Activated CD4-positive, alpha-beta T cell treated with anti-CD3 and anti-CD28 coated beads, Interleukin-2, Interleukin-6, amounts not matched to agents 100 ng/mL and 50 ng/mL, durations not matched to agents 16 hours and 8 hours (primary cell): Measurements from ENCODE around the gene PTPRK.

Experiments
- DNase-seq: peaks from one replicate; pipeline ENCODE4 v3.0.0-alpha.2; 2020

PTPRK gene

GRCh38 chr6:127996925-127997324 lies 523.5 kb downstream of the PTPRK start:
- DNase-seq, result no peak

GRCh38 chr6:127992144-127992543 lies 528.3 kb downstream of the PTPRK start:
- DNase-seq, result no peak

- DNase-seq, result no peak
Observed at GRCh38 chr6:127990074-127990473, 530.3 kb downstream of the PTPRK start.

- no peak for DNase-seq
Observed at GRCh38 chr6:127980996-127981395, 539.4 kb downstream of the PTPRK start.

DNA sequence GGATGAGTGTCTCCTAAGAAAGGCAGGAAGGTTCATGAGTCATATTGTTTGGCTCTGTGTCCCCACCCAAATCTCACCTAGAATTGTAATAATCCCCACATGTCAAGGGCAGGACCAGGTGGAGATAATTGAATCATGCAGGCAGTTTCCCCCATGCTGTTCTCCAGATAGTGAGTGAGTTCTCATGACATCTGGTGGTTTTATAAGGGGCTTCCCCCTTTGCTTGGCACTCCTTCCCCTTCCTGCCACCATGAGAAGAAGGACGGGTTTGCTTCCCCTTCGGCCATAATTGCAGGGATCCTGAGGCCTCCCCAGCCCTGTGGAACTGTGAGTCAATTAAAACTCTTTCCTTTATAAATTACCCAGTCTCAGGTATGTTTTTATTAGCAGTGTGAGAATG lies 542.2 kb downstream of the PTPRK start:
- DNase-seq, result peak; percentile 28

DNA sequence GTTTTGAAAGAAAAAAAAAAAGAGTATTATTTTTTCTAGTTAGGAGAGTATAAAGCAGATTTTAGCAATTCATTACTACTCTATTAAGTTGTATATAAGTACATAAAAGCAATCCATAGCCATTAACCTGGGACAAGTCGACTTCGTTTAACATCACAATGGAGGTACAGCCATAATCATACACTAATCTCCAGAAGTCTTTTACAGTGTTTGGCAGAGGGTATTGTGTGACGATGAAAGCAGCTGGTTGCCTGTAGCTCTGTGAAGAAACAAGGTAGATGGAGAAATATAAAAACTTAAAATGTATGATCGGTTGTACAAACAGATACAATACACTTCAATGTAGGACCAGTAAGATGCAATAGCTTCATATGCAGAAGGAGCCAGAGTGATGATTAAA lies 543.6 kb downstream of the PTPRK start:
- DNase-seq, result no peak

GRCh38 chr6:127976111-127976510 lies 544.3 kb downstream of the PTPRK start:
- DNase-seq, result no peak

DNA sequence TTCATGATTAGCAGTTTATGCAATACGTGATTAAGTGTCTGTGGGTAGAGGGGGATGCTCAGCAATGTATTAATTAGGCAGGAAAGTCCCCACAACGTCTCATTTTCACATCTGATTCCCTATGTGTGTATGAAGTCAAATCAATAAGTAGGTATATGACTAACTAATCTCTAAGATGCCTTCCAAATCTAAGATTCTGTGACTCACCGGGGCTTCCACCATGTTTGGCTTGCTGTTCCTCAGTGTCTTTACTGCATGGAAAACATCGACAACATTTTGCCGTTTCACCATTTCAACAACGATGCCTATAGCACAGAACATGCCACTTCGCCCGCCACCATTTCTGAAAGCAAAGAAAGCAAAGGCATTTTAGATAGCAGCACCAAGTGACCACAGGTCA lies 547.6 kb downstream of the PTPRK start:
- DNase-seq, result peak; percentile 76

- peak; percentile 90 for DNase-seq
Observed at GRCh38 chr6:127971945-127972391, 548.4 kb downstream of the PTPRK start.

DNA sequence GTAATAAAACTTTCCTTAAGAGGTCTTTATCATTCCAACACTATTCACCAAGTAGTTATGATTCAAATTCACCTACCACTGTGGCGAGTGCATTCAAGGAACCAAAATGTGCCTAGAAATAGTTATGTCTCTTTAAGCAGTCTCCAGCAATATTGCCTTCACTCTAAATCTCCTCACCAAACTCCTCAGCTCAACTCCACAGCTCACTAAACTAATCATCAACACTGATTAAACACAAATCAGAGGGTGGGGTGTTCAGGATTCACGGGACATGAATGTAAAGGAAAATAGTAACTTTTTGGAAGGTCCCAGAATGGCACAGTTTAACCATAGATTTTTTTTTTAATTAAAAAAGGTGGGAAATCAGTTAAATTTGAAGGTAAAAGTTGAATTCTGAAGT lies 549.0 kb downstream of the PTPRK start:
- DNase-seq, result peak; percentile 39

- no peak for DNase-seq
Observed at GRCh38 chr6:127969701-127970100, 550.7 kb downstream of the PTPRK start.

GRCh38 chr6:127968394-127968793 lies 552.0 kb downstream of the PTPRK start:
- no peak for DNase-seq

DNA sequence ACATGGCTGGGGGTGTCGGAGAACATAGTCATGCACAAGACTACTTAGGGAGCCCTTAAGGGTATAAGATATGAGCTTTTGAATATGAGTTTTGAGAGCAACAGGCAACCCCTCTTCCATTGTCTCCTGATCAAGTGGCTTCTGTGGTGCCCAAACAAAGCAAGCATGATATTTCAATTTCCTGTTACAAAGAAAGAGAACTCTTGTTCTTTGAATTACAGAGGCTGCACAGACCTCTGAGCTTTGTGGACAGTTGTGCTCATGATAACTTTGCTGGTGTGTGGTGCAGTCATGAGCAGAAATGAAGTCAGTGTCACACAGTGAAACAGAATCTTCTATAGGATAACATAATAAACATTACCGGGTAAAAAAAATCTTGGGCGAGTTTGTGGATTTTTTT lies 552.7 kb downstream of the PTPRK start:
- peak; percentile 66 for DNase-seq

DNA sequence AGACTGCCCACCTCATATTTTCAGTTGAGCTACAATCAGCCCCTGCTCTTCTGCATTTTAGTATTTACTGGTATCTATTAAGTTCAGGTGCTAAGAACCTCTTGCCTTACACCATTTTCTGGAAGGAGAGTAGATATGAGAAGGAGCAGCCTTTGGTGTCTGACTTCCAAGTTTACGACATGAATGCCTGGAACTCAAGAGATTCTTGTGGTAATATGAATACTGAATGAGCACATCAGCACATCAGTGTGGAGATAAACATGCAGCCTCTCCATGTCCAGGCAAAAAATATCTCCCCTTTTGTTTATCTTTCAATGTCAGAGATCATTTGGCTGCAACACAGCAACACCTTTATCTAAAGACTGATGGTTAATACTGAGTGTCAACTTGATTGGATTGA lies 553.8 kb downstream of the PTPRK start:
- DNase-seq, result no peak

- no peak for DNase-seq
Observed at GRCh38 chr6:127963495-127963894, 556.9 kb downstream of the PTPRK start.

- no peak for DNase-seq
Observed at GRCh38 chr6:127959869-127960268, 560.5 kb downstream of the PTPRK start.

DNA sequence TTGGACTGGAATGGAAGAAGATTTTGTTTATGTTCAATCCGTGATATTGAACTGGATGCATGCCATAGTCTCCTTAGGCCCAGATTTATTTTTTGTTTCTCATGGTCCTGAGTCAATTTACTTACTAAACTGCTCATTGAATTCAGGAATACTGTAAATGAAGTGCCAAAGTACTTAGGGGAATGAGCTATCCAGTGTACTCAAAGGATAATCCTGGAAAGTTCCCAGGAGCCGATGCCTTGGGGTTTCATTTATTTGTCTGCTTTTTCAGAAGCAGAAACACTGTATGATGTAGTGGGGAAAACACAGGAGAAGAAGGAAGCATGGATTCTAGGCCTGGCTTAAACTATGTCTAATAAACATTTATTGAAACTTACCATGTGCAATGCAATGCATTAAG lies 563.4 kb downstream of the PTPRK start:
- DNase-seq, result no peak

DNA sequence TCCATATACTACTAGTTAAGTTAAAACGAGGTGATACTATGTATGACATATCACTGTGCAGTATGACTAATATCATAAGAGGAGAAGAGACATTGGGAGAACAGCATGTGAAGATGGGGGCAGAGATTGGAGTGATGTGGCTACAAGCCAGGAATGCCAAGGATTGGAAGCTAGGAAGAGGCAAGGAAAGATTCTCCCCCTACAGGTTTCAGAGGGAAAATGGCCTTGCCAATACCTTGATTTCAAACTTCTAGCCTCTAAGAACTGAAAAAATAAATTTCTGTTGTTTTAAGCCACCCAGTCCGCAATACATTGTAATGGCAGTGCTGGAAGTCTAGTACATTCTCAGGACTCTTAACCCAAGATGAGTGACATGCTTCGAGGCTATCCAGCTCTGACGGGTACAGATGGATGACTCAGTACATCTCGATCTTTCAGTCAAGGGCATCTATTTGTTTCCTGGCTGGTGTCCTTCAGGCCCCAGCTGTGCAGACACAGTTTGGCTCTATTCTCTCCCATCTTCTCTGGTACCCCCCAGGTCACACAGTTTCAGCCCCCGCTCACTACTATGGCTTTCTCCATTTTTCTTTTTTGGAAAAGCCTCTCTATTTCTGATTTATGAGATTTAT lies 564.0 kb downstream of the PTPRK start:
- DNase-seq, result no peak

- DNase-seq, result no peak
Observed at GRCh38 chr6:127954082-127954481, 566.3 kb downstream of the PTPRK start.

DNA sequence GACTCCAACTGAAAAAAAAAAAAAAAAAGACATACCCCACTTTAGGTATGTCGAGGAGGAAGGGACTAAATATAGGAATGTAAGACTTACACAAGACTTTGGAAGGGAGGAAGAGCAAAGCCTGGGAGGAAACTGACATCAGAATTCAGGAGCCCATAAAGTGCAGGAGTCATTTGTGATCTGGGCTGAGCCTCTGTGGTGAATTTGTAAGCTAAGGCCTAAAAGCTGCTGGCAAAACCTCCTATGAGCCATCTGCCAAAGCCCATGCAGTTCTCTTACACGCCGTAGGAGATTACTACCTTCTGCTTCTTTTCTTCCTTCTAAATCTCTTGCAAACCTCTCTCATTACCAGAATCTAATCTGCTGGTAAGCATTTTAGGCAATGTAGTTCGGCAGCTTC lies 567.6 kb downstream of the PTPRK start:
- DNase-seq, result no peak

GRCh38 chr6:127952176-127952575 lies 568.2 kb downstream of the PTPRK start:
- DNase-seq, result no peak

GRCh38 chr6:127951172-127951917 lies 569.1 kb downstream of the PTPRK start:
- peak; percentile 78 for DNase-seq

- no peak for DNase-seq
Observed at GRCh38 chr6:127950566-127951145, 569.7 kb downstream of the PTPRK start.

- DNase-seq, result no peak
Observed at GRCh38 chr6:127949251-127949650, 571.1 kb downstream of the PTPRK start.
